Activated CD8-positive, alpha-beta memory T cell treated with anti-CD3 and anti-CD28 coated beads, Interleukin-2, amount 50 U/mL, for 48 hours (primary cell): ENCODE data around the gene ZNRF3.

Source experiments
- DNase-seq: peaks from one replicate; pipeline ENCODE4 v3.0.0-alpha.2; 2020

ZNRF3 gene

GRCh38 chr22:29048822-29049654 lies 165.7 kb downstream of the ZNRF3 start:
- DNase-seq, result no peak

GRCh38 chr22:29049655-29050263 lies 166.4 kb downstream of the ZNRF3 start:
- DNase-seq, result no peak

- no peak for DNase-seq
Measured at GRCh38 chr22:29050457-29050856, 167.1 kb downstream of the ZNRF3 start.

GRCh38 chr22:29053048-29053702 lies 169.8 kb downstream of the ZNRF3 start:
- no peak for DNase-seq

- DNase-seq, result no peak
Measured at GRCh38 chr22:29054251-29054767, 170.9 kb downstream of the ZNRF3 start.

- DNase-seq, result no peak
Measured at GRCh38 chr22:29055192-29055830, 171.9 kb downstream of the ZNRF3 start.

GRCh38 chr22:29056472-29056871 lies 173.1 kb downstream of the ZNRF3 start:
- no peak for DNase-seq

- no peak for DNase-seq
Measured at GRCh38 chr22:29060251-29060869, 177.0 kb downstream of the ZNRF3 start.

GRCh38 chr22:29060931-29061330 lies 177.6 kb downstream of the ZNRF3 start:
- DNase-seq, result no peak

GRCh38 chr22:29061773-29062172 lies 178.4 kb downstream of the ZNRF3 start, which contains the start of gene C22orf31:
C22orf31 (minus strand) TSS chr22:29061831; CDS start chr22:29061792, 39 bp downstream.
- no peak for DNase-seq

GRCh38 chr22:29062286-29062821 lies 179.0 kb downstream of the ZNRF3 start:
- no peak for DNase-seq

- no peak for DNase-seq
Measured at GRCh38 chr22:29065468-29066190, 182.3 kb downstream of the ZNRF3 start.

- no peak for DNase-seq
Measured at GRCh38 chr22:29069463-29069862, 186.1 kb downstream of the ZNRF3 start.

GRCh38 chr22:29070490-29070889 lies 187.1 kb downstream of the ZNRF3 start:
- no peak for DNase-seq

GRCh38 chr22:29071261-29072045 lies 188.1 kb downstream of the ZNRF3 start:
- peak; percentile 71 for DNase-seq

GRCh38 chr22:29072193-29072978 lies 189.0 kb downstream of the ZNRF3 start:
- DNase-seq, result peak; percentile 91

GRCh38 chr22:29072979-29073617 lies 189.7 kb downstream of the ZNRF3 start, which contains the start of gene KREMEN1:
KREMEN1 (plus strand) TSS chr22:29073035; CDS start chr22:29073131, 96 bp downstream.
- no peak for DNase-seq

GRCh38 chr22:29073618-29074275 lies 190.4 kb downstream of the ZNRF3 start:
- peak; percentile 54 for DNase-seq
